DND-41 (cell line): ENCODE measurements around the gene LRRTM4.

Source experiments
- EZH2 ChIP-seq: IDR thresholded peaks from 3 replicates; pipeline ENCODE4 v1.6.1; 2012; ENCODE audit warnings: borderline replicate concordance, low read depth, mild to moderate bottlenecking, moderate library complexity, low read length, inconsistent platforms; ENCODE audit not compliant: severe bottlenecking
- TF ChIP-seq, protein P1 (sequence below): IDR thresholded peaks from 2 replicates; pipeline ENCODE4 v1.5.1; 2012; ENCODE audit warnings: borderline replicate concordance, low read length, moderate library complexity, mild to moderate bottlenecking; ENCODE audit not compliant: poor library complexity, severe bottlenecking; ENCODE audit errors: extremely low read depth

DNA sequence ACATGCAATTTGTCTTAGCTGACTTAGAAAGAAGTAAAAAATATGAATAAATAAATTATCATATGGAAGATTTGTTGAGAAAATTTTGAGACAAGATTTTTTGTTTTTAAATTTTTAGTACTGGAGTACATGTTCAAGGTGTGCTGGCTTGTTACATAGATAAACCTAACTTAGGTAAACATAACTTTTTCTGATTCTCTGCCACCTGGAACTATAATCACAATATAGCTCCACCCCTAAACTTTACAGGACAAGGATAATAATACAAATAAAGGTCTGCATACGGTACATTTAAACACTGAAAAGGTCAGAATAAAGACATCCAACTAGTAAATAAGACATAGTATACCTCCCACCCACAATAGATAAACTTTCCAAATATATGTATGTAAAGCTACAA lies 330.5 kb downstream of the LRRTM4 start:
- TF ChIP-seq, protein P1, sequence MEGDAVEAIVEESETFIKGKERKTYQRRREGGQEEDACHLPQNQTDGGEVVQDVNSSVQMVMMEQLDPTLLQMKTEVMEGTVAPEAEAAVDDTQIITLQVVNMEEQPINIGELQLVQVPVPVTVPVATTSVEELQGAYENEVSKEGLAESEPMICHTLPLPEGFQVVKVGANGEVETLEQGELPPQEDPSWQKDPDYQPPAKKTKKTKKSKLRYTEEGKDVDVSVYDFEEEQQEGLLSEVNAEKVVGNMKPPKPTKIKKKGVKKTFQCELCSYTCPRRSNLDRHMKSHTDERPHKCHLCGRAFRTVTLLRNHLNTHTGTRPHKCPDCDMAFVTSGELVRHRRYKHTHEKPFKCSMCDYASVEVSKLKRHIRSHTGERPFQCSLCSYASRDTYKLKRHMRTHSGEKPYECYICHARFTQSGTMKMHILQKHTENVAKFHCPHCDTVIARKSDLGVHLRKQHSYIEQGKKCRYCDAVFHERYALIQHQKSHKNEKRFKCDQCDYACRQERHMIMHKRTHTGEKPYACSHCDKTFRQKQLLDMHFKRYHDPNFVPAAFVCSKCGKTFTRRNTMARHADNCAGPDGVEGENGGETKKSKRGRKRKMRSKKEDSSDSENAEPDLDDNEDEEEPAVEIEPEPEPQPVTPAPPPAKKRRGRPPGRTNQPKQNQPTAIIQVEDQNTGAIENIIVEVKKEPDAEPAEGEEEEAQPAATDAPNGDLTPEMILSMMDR: no peak
- TF ChIP-seq EZH2: no peak
